ENCODE results near the gene PKN2. TPM values are rescaled to one million over a fixed set of nuclear protein-coding genes. Genes with fewer than 3 reads are reported as not detected.
A peak's percentile ranks its signal among the peaks of the same experiment; 100 is the strongest.

The PKN2 gene
- total and polyA plus RNA-seq, 9 of the 15 experiments (the other 6 are each of a cell fraction or from before 2014, with no cell fraction given) = 4.5 to 25.3 (median 19.2) TPM

- H3K36me3 ChIP-seq (ENCODE audit: control insufficient read depth, insufficient read depth, low read length) = no peaks in the 10 kb centered on the region; the same call in 2 of the 3 replicates
- H3K79me2 ChIP-seq (ENCODE audit: control insufficient read depth, insufficient read depth, low read length) = no peaks in the 10 kb centered on the region
- H3K27ac ChIP-seq (ENCODE audit: extremely low read depth, low read depth, low read length) = no peak overlapping the region
- no peaks in the 10 kb centered on the region for H3K27me3 ChIP-seq (ENCODE audit: control insufficient read depth in 2 of 2, insufficient read depth in 2 of 2, low read length in 2 of 2)
- no peaks in the 10 kb centered on the region for H4K20me1 ChIP-seq (replicated peaks; ENCODE audit: control insufficient read depth, insufficient read depth, low read length)
- FAIRE-seq = no peak
- H2AFZ ChIP-seq (ENCODE audit: low read depth, low read length) = no peak overlapping the region
- intact Hi-C loops (cut with micrococcal nuclease) (loop anchor here (2.0 kb wide), 1 partner anchor 26 kb away; the partner anchor contains the start of gene PKN2), in situ Hi-C loops (cut with MboI) (no loop called here)
- WGBS (ENCODE audit: insufficient coverage, low coverage, missing lambda C conversion rate) = 3% methylated on average over 3 of the region's 3 CpGs
- TF ChIP-seq PBX2 (CRISPR knock-in tag; IDR thresholded peaks at IDR 0.05; ENCODE audit: low read depth) = no peak
- TF ChIP-seq PBX2 (tag; conservative IDR thresholded peaks at IDR 0.05; ENCODE audit: low read depth) = peak; percentile 75
- peak; percentile 60 for TF ChIP-seq PKNOX1 (IDR thresholded peaks at IDR 0.05)
- TF ChIP-seq FOXP4 (CRISPR knock-in tag; IDR thresholded peaks at IDR 0.05; ENCODE audit: borderline replicate concordance) = no peak
- peak; percentile 65 for TF ChIP-seq MEIS2 (IDR thresholded peaks at IDR 0.05; ENCODE audit: partially characterized antibody)
- no peak overlapping the region for H3K4me2 ChIP-seq (ENCODE audit: insufficient read depth, low read length)
- H3K4me1 ChIP-seq (replicated peaks in 1 of 2; ENCODE audit: control insufficient read depth in 2 of 2, insufficient read depth in 2 of 2, low read length in 2 of 2) = no peaks in the 10 kb centered on the region
- peak; percentile 48 for ATAC-seq
- H3K9me1 ChIP-seq (ENCODE audit: control insufficient read depth, insufficient read depth, low read length) = no peaks in the 10 kb centered on the region
- H3K9ac ChIP-seq (ENCODE audit: insufficient read depth in 1 of 2, low read depth in 2 of 2, low read length in 2 of 2) = no peak overlapping the region
- H3K9me3 ChIP-seq (replicated peaks; ENCODE audit: control insufficient read depth, insufficient read depth, low read depth, low read length) = no peaks in the 10 kb centered on the region
- ChIA-PET POLR2A (interaction anchor here (1.0 to 1.1 kb wide), 2 partner anchors 26 to 233 kb away, joined by 3 to 4 read pairs; partner anchors contain the start of genes GTF2B and PKN2), CTCF (ENCODE audit: low intra/inter-chr PET ratio) (no interaction called here)
- no TSS peak for BruUV-seq (replicated peaks)
- no peak for DNase-seq (ENCODE audit: extremely low read depth in 1 of 4, low spot score in 3 of 4)
- H3K4me3 ChIP-seq = no peak overlapping the region
Observed at GRCh38 chr1:88658419-88658818, 25.7 kb upstream of the PKN2 start.

Data from K562 (cell line).